Spleen (tissue), 7 donors: Measurements from ENCODE around the gene TGFBI.

ENCODE experiments used
- POLR2A ChIP-seq, 3 donors: fragments of 450-650 bp; IDR thresholded peaks; one replicate each; pipeline ENCODE4 v1.5.1; 2017; ENCODE audit warnings: antibody characterized with exemption in 3 of 3, mild to moderate bottlenecking in 1 of 3
- TF ChIP-seq, protein P1 (sequence below), 11 experiments: fragments of 200-600 bp in 7 of 11; fragments of 450-650 bp in 4 of 11; sonication (generic) in 4 of 11; IDR thresholded peaks in 8 of 11; conservative IDR thresholded peaks in 3 of 11; 1 replicate in 7 of 11; 2 replicates in 4 of 11; pipeline versions ENCODE4 v1.4.0 to v1.8.0; 2016 to 2021; ENCODE audit warnings: antibody characterized with exemption in 11 of 11, inconsistent platforms in 4 of 11, mild to moderate bottlenecking in 1 of 11
- donor health status: DM: no; HTN: no; CAD: no; lungs with moderate emphysema.
- donor health status: DM: no; HTN: no; CAD: no.
- donor health status: DM: no; HTN: no; CAD: no.

DNA sequence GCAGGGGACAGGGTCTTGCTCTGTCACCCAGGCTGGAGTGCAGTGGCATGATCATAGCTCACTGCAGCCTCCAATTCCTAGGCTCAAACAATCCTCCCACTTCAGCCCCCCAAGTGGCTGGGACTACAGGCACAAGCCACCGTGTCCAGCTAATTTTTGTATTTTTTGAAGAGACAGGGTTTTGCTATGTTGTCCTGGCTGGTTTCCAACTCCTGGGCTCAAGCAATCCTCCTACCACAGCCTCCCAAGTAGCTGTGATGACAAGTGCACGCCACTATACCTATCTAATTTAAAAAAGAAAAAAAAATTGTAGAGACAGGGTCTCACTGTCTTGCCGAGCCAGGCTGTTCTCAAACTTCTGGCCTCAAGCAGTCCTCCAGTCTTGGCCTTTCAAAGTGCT, 42.4 kb upstream of the TGFBI start:
- TF ChIP-seq, protein P1, sequence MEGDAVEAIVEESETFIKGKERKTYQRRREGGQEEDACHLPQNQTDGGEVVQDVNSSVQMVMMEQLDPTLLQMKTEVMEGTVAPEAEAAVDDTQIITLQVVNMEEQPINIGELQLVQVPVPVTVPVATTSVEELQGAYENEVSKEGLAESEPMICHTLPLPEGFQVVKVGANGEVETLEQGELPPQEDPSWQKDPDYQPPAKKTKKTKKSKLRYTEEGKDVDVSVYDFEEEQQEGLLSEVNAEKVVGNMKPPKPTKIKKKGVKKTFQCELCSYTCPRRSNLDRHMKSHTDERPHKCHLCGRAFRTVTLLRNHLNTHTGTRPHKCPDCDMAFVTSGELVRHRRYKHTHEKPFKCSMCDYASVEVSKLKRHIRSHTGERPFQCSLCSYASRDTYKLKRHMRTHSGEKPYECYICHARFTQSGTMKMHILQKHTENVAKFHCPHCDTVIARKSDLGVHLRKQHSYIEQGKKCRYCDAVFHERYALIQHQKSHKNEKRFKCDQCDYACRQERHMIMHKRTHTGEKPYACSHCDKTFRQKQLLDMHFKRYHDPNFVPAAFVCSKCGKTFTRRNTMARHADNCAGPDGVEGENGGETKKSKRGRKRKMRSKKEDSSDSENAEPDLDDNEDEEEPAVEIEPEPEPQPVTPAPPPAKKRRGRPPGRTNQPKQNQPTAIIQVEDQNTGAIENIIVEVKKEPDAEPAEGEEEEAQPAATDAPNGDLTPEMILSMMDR (IDR thresholded peaks at IDR 0.05 in 8 of 11, conservative IDR thresholded peaks at IDR 0.05 in 3 of 11), result no peak
- no peak for TF ChIP-seq POLR2A (IDR thresholded peaks at IDR 0.05)
